Glomerular endothelial cell (primary cell): ENCODE measurements around the gene CEACAM18. TPM values are rescaled to one million over a fixed set of nuclear protein-coding genes. Genes with fewer than 3 reads are reported as not detected.

Experiments
- DNase-seq: peaks from one replicate; pipeline ENCODE4 v3.0.0-alpha.2; 2011; ENCODE audit warnings: low read depth, low spot score; ENCODE audit errors: extremely low read depth
- total RNA-seq: library from RNA; depleted of rRNA; stranded (reverse); fragments of >200 nt; gene quantifications from 2 replicates; pipeline ENCODE4 v1.2.3, GENCODE V29; 2015

CEACAM18 gene
- total RNA-seq, 1 donor from 2014 or later = not detected

DNA sequence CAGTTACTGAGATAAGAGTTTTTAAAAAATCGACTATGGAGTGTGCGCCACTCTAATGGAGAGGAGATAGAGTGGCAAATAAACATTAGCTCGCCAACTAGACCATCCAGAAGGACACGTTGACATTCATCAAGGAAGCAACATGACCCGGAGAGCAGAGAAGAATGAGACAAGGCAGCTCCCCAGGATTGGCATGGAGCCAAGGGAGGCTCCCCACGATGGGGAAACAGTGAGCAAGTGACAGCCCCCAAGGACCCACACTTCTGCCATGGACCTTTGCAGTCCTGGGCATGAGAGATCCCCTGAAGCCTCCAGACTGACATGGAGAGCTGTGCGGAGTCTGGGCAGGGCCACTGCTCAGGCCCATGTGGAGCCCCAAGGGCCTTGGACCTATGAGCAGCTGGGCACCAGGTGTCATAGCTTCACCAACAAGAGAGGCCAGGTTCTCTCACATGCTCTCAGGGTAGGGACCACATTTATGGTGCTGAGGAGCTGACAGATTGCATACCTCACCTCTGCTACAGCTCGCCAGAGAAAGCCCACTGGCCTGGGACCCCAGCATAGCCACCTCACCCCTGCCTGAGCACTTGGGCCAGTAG lies 46.4 kb downstream of the CEACAM18 start:
- DNase-seq = no peak

DNA sequence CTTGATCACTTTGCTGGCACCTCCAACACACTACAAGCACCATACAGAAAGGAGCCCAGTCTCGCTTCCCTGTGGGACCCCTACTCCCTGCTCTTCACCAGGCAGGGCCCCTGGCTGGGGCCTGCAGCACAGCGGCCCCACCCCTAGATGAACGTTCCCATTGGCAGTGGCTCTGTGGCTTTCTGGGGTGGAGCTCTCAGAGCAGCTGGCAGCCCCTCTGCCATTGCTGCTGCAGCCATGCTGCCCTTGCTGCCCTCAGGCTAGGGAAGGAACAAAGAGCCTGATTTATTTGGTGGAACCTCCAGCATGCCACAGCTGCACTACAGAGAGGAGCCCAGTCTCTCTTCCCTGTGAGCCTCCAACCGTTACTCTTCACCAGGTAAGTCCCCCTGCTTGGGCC lies 47.3 kb downstream of the CEACAM18 start:
- DNase-seq = no peak

DNA sequence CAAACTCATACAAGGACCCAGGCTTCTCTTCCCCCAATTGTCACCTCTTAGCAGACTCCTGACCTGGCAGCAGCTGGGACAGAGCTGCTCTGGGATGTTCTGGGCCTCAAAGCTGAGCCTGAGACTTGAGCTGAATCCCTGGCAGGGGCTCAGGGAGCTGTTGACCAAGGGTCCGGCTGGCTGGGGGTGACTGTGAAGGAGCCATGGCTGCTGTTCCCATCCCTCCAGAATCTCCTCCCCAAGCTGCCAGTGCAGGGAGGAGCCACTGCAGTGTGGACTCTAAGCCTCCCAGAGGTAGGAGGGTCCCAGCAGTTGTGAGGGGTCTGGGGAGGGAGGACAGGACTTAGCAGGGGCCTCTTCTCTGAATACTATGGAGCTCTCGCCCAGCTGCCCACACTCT lies 51.0 kb downstream of the CEACAM18 start:
- DNase-seq = no peak

DNA sequence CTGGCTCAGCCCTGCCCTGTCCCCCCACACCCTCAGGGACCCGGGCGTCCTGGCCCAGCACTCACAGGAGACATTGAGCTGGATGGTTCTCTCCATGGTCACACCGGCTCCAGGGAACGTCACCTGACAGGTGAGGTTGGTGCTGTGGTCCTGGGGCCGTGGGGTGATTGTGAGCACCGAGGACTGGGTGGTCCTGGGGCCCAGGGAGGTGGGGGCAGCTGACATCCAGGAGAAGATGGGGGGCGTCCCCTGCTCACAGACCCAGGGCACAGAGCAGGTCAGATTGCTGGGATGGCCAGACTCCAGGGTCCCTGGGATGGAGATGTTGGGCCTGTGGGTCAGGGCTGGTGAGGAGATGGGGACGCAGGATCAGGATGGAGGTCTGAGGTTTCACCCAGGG lies 52.3 kb downstream of the CEACAM18 start:
- no peak for DNase-seq

GRCh38 chr19:51531349-51532315 lies 53.3 kb downstream of the CEACAM18 start, which contains the start of gene SIGLEC6:
Gene SIGLEC6, minus strand, starts transcription at chr19:51531670. Its CDS starts 22 bp downstream, at chr19:51531648.
- DNase-seq = no peak

- DNase-seq = no peak
Observed at GRCh38 chr19:51535535-51535934, 57.2 kb downstream of the CEACAM18 start.

DNA sequence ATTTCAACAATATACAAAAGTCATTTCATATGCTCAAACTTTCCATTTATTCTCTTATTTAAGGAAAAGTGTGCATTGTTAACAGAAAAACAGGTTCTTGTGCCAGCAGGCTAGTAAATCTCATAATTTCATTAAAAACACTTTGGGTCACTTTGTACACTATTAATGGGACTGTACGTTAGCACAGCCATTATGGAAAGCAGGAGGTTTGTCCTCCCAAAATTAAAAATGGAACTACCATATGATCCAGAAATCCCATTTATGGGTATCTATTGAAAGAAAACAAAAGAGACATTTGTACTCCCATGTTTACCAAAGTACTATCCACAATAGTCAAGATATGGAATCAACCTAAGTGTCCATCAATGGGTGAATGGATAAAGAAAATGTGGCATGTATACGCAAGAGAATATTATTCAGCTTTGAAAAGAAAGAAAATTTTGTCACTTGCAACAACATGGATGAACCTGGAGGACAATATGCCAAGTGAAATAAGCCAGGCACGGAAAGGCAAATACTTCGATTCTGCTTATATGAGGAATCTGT lies 61.6 kb downstream of the CEACAM18 start:
- DNase-seq = no peak

Other genes starting within 250 kb of the CEACAM18 start
- not detected in 2 replicates for gene SIGLECL1, start 227.5 kb upstream of the CEACAM18 start, total RNA-seq
- gene IGLON5, start 166.9 kb upstream of the CEACAM18 start, total RNA-seq = not detected in 2 replicates
- 0.82 and 0.88 TPM in 2 replicates for gene VSIG10L, start 136.4 kb upstream of the CEACAM18 start, total RNA-seq
- gene ETFB, start 112.2 kb upstream of the CEACAM18 start, total RNA-seq = 64.5 and 70.8 TPM in 2 replicates
- gene CLDND2, start 109.5 kb upstream of the CEACAM18 start, total RNA-seq = not detected in 2 replicates
- gene NKG7, start 105.9 kb upstream of the CEACAM18 start, total RNA-seq = not detected in 2 replicates
- not detected in 2 replicates for gene LIM2, start 90.6 kb upstream of the CEACAM18 start, total RNA-seq
- not detected in 2 replicates for gene C19orf84, start 87.9 kb upstream of the CEACAM18 start, total RNA-seq
- gene SIGLEC10, start 60.9 kb upstream of the CEACAM18 start, total RNA-seq = not detected in 2 replicates
- not detected in 2 replicates for gene SIGLEC8, start 20.1 kb upstream of the CEACAM18 start, total RNA-seq
- not detected in 2 replicates for gene SIGLEC12, start 23.3 kb downstream of the CEACAM18 start, total RNA-seq
- gene SIGLEC6, start 53.1 kb downstream of the CEACAM18 start, total RNA-seq = not detected in 2 replicates
- 8.5 and 11.2 TPM in 2 replicates for gene ZNF175, start 92.7 kb downstream of the CEACAM18 start, total RNA-seq
- gene SIGLEC5, start 151.9 kb downstream of the CEACAM18 start, total RNA-seq = 0.93 TPM in 1 of 2 replicates, not detected in the other
- 0.35 and 0.44 TPM in 2 replicates for gene SIGLEC14, start 168.3 kb downstream of the CEACAM18 start, total RNA-seq
- 2.5 and 4.8 TPM in 2 replicates for gene SPACA6, start 214.8 kb downstream of the CEACAM18 start, total RNA-seq
- not detected in 2 replicates for gene HAS1, start 245.5 kb downstream of the CEACAM18 start, total RNA-seq